Esophagus squamous epithelium (tissue), 4 donors: Measurements from ENCODE around the gene CCDC174.

Experiments used
- POLR2A ChIP-seq, 4 donors: fragments of 450-650 bp; IDR thresholded peaks; one replicate each; pipeline ENCODE4 v1.6.1; 2017; ENCODE audit warnings: antibody characterized with exemption in 4 of 4, mild to moderate bottlenecking in 4 of 4, moderate library complexity in 3 of 4
- TF ChIP-seq, protein P1 (sequence below), 6 experiments: fragments of 450-650 bp in 4 of 6; fragments of 200-600 bp in 2 of 6; sonication (generic) in 2 of 6; IDR thresholded peaks; one replicate each; pipeline ENCODE4 v1.5.1; 2016 to 2019; ENCODE audit warnings: antibody characterized with exemption in 6 of 6, mild to moderate bottlenecking in 4 of 6, moderate library complexity in 4 of 6

GRCh38 chr3:14691719-14692118, 40.2 kb downstream of the CCDC174 start:
- TF ChIP-seq, protein P1, sequence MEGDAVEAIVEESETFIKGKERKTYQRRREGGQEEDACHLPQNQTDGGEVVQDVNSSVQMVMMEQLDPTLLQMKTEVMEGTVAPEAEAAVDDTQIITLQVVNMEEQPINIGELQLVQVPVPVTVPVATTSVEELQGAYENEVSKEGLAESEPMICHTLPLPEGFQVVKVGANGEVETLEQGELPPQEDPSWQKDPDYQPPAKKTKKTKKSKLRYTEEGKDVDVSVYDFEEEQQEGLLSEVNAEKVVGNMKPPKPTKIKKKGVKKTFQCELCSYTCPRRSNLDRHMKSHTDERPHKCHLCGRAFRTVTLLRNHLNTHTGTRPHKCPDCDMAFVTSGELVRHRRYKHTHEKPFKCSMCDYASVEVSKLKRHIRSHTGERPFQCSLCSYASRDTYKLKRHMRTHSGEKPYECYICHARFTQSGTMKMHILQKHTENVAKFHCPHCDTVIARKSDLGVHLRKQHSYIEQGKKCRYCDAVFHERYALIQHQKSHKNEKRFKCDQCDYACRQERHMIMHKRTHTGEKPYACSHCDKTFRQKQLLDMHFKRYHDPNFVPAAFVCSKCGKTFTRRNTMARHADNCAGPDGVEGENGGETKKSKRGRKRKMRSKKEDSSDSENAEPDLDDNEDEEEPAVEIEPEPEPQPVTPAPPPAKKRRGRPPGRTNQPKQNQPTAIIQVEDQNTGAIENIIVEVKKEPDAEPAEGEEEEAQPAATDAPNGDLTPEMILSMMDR (IDR thresholded peaks at IDR 0.05) = no peak
- TF ChIP-seq POLR2A (IDR thresholded peaks at IDR 0.05) = no peak
